CD8-positive, alpha-beta memory T cell (primary cell): ENCODE results near the gene HOXA7. TPM values are rescaled to one million over a fixed set of nuclear protein-coding genes. Genes with fewer than 3 reads are reported as not detected.

Source experiments
- CTCF ChIA-PET: fragments of 350-600 bp; sonication (Branson Sonifier 250); formaldehyde crosslinking; loops from one replicate; lab custom pipeline; 2021; ENCODE audit warnings: antibody characterized with exemption; lab: Charles Lee
- POLR2A ChIA-PET: fragments of 350-600 bp; sonication (Branson Sonifier 250); formaldehyde crosslinking; loops from one replicate; lab custom pipeline; 2021; ENCODE audit warnings: antibody characterized with exemption; lab: Charles Lee
- DNase-seq, 5 donors: peaks; one replicate each; pipeline versions ENCODE4 v3.0.0 to v3.0.0-alpha.2; 2020 to 2022; ENCODE audit warnings: mixed read lengths in 1 of 5
- H3K27ac ChIP-seq: one replicate; pipeline ENCODE4 v1.7.0; 2013; ENCODE audit warnings: low read depth, mild to moderate bottlenecking, low read length, moderate library complexity
- H3K27me3 ChIP-seq: 2 replicates; pipeline ENCODE4 v1.7.0; 2013; ENCODE audit warnings: low read length, mild to moderate bottlenecking; ENCODE audit not compliant: insufficient read depth, poor library complexity, severe bottlenecking
- H3K36me3 ChIP-seq: 2 replicates; pipeline ENCODE4 v1.7.0; 2013; ENCODE audit warnings: mild to moderate bottlenecking, low read length, moderate library complexity; ENCODE audit not compliant: insufficient read depth
- H3K4me1 ChIP-seq: 2 replicates; pipeline ENCODE4 v1.7.0; 2013; ENCODE audit warnings: mild to moderate bottlenecking, low read length, moderate library complexity; ENCODE audit not compliant: insufficient read depth
- H3K4me3 ChIP-seq: 2 replicates; pipeline ENCODE4 v1.7.0; 2013; ENCODE audit warnings: mild to moderate bottlenecking, low read length
- H3K9me3 ChIP-seq: 2 replicates; pipeline ENCODE4 v1.7.0; 2013; ENCODE audit warnings: mild to moderate bottlenecking, low read length
- H3K27ac Mint-ChIP-seq, 8 donors: one replicate each; pipeline ENCODE4 v1.8.0; 2020 to 2021; ENCODE audit warnings: mixed read lengths in 8 of 8, mild to moderate bottlenecking in 6 of 8, inconsistent platforms in 3 of 8, moderate library complexity in 3 of 8
- H3K27me3 Mint-ChIP-seq, 2 donors: one replicate each; pipeline ENCODE4 v1.8.0; 2020 to 2021; ENCODE audit warnings: mixed read lengths in 2 of 2, mild to moderate bottlenecking in 1 of 2, moderate library complexity in 1 of 2
- H3K36me3 Mint-ChIP-seq, 3 donors: one replicate each; pipeline ENCODE4 v1.8.0; 2020 to 2021; ENCODE audit warnings: mixed read lengths in 3 of 3, inconsistent platforms in 1 of 3, mild to moderate bottlenecking in 1 of 3
- H3K4me1 Mint-ChIP-seq, 3 donors: one replicate each; pipeline ENCODE4 v1.8.0; 2020 to 2021; ENCODE audit warnings: mixed read lengths in 3 of 3, inconsistent platforms in 1 of 3, mild to moderate bottlenecking in 1 of 3
- H3K4me3 Mint-ChIP-seq, 7 donors: one replicate each; pipeline ENCODE4 v1.8.0; 2020 to 2021; ENCODE audit warnings: mixed read lengths in 7 of 7, mild to moderate bottlenecking in 6 of 7, moderate library complexity in 4 of 7, inconsistent platforms in 2 of 7
- H3K9me3 Mint-ChIP-seq, 5 donors: one replicate each; pipeline ENCODE4 v1.8.0; 2020 to 2022; ENCODE audit warnings: mixed read lengths in 5 of 5, mild to moderate bottlenecking in 3 of 5, moderate library complexity in 2 of 5, inconsistent platforms in 1 of 5
- polyA plus RNA-seq: library from polyadenylated mRNA; unstranded; fragments of 300-500 nt; fragmentation: Illumina TruSeq; gene quantifications from one replicate; pipeline ENCODE4 v1.2.3, GENCODE V29; 2021
- total RNA-seq, 2 experiments: library from RNA; stranded (reverse); gene quantifications; one replicate each; pipeline ENCODE4 v1.2.3, GENCODE V29; 2021

The HOXA7 gene
- total and polyA plus RNA-seq, 3 experiments from 2014 or later: not detected

GRCh38 chr7:27202018-27202861 lies 45.8 kb upstream of the HOXA7 start:
- Mint-ChIP-seq H3K4me1 (peaks cover 43 to 57% (median 53%) of the 10 kb centered on the region in 3 donors), H3K27me3 (peaks cover 84 to 90% of the 10 kb centered on the region in 2 donors), H3K9me3 (peaks cover 0 to 14% (median 0%) of the 10 kb centered on the region in 5 donors), H3K4me3 (peak overlapping the region in 5 of 7 donors; percentile 15 to 81 (median 75)), H3K36me3 (no peaks in the 10 kb centered on the region), H3K27ac (peak overlapping the region in 2 of 8 donors; percentile 46 to 66)
- DNase-seq: no peak
- Histone ChIP-seq H3K36me3 (no peaks in the 10 kb centered on the region), H3K27ac (no peak overlapping the region), H3K27me3 (peaks cover 87% of the 10 kb centered on the region), H3K9me3 (no peaks in the 10 kb centered on the region), H3K4me1 (peaks cover 30% of the 10 kb centered on the region), H3K4me3 (no peak overlapping the region)
- ChIA-PET POLR2A (no interaction called here), CTCF (interaction anchor here (1.0 to 1.3 kb wide), 2 partner anchors 41 to 572 kb away, joined by 3 read pairs; no protein-coding TSS in a partner anchor)

DNA sequence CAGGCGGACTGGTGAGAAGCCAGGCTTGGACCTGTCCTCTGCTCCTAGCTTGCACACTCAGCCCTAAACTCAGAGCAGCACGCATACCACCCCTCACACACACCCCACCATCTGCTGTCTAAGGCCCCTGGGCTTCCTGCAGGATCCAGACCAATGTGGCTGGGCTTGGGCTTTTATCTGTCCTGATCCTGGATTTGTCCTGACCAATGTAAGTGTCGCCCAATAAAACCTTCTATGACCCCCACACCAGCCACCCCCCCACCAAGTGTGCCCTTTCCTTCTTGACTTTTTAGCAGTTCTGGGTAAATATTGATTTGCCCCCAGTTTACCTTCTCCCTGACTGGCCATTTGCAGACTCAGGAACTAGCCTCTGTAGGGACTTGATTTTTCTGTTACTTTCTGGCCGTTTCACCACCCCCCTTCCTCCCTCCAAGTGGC lies 45.1 kb upstream of the HOXA7 start:
- peaks cover 0 to 13% (median 0%) of the 10 kb centered on the region in 5 donors for H3K9me3 Mint-ChIP-seq
- H3K4me1 Mint-ChIP-seq: peaks cover 43 to 57% (median 53%) of the 10 kb centered on the region in 3 donors
- CTCF ChIA-PET: interaction anchor here (1.0 to 1.7 kb wide), 3 partner anchors 11 to 573 kb away, joined by 3 to 4 read pairs (median 3); no protein-coding TSS in a partner anchor

GRCh38 chr7:27200761-27201579 lies 44.5 kb upstream of the HOXA7 start:
- Histone ChIP-seq H3K36me3 (no peaks in the 10 kb centered on the region), H3K27me3 (peaks cover 86% of the 10 kb centered on the region), H3K4me1 (peaks cover 30% of the 10 kb centered on the region), H3K9me3 (no peaks in the 10 kb centered on the region), H3K27ac (no peak overlapping the region), H3K4me3 (no peak overlapping the region)
- Mint-ChIP-seq H3K4me3 (peak overlapping the region; percentile 63 to 81 (median 77)), H3K27ac (peak overlapping the region in 2 of 8 donors; percentile 44 to 46), H3K27me3 (peaks cover 83 to 90% of the 10 kb centered on the region in 2 donors), H3K4me1 (peaks cover 42 to 57% (median 49%) of the 10 kb centered on the region in 3 donors), H3K36me3 (no peaks in the 10 kb centered on the region), H3K9me3 (peaks cover 0 to 10% (median 0%) of the 10 kb centered on the region in 5 donors)
- no peak for DNase-seq
- CTCF ChIA-PET: interaction anchor here (1.7 kb wide), 1 partner anchor 10 kb away, joined by 4 read pairs; no protein-coding TSS in a partner anchor
- POLR2A ChIA-PET: no interaction called here

More for the DNA sequence above, 45.1 kb upstream of the HOXA7 start:
- POLR2A ChIA-PET: no interaction called here
- peaks cover 85 to 90% of the 10 kb centered on the region in 2 donors for H3K27me3 Mint-ChIP-seq
- H3K4me3 Mint-ChIP-seq: peak overlapping the region; percentile 22 to 81 (median 63)
- no peak for DNase-seq
- Histone ChIP-seq H3K4me3 (no peak overlapping the region), H3K27me3 (peaks cover 88% of the 10 kb centered on the region), H3K9me3 (no peaks in the 10 kb centered on the region), H3K27ac (no peak overlapping the region), H3K36me3 (no peaks in the 10 kb centered on the region), H3K4me1 (peaks cover 30% of the 10 kb centered on the region)
- no peaks in the 10 kb centered on the region for H3K36me3 Mint-ChIP-seq
- H3K27ac Mint-ChIP-seq: peak overlapping the region in 2 of 8 donors; percentile 37 to 46

GRCh38 chr7:27199849-27200760 lies 43.6 kb upstream of the HOXA7 start, which contains the start of gene HOXA13:
Gene HOXA13, minus strand, starts transcription at chr7:27200091. Its CDS starts 14 bp downstream, at chr7:27200077.
- H3K9me3 Mint-ChIP-seq: peaks cover 0 to 10% (median 0%) of the 10 kb centered on the region in 5 donors
- Histone ChIP-seq H3K27ac (no peak within 1 kb of the TSS), H3K9me3 (no peaks in the 10 kb centered on the region), H3K36me3 (no peaks in the 10 kb centered on the region), H3K27me3 (peaks cover 83% of the 10 kb centered on the region), H3K4me3 (no peak within 1 kb of the TSS), H3K4me1 (peaks cover 25% of the 10 kb centered on the region)
- H3K4me1 Mint-ChIP-seq: peaks cover 37 to 49% (median 42%) of the 10 kb centered on the region in 3 donors
- no peaks in the 10 kb centered on the region for H3K36me3 Mint-ChIP-seq
- POLR2A ChIA-PET: interaction anchor here (0.6 kb wide), 1 partner anchor 46 kb away, joined by 3 read pairs; no protein-coding TSS in a partner anchor
- DNase-seq: peak in 1 of 5 donors; percentile 28
- CTCF ChIA-PET: interaction anchor here (0.9 to 1.7 kb wide), 3 partner anchors 9 to 13 kb away, joined by 3 to 4 read pairs (median 3); no protein-coding TSS in a partner anchor
- H3K27me3 Mint-ChIP-seq: peaks cover 82 to 91% of the 10 kb centered on the region in 2 donors
- H3K27ac Mint-ChIP-seq: peak within 1 kb of the TSS in 3 of 8 donors; percentile 46 to 71 (median 67)
- H3K4me3 Mint-ChIP-seq: peak within 1 kb of the TSS; percentile 63 to 91 (median 81)

DNA sequence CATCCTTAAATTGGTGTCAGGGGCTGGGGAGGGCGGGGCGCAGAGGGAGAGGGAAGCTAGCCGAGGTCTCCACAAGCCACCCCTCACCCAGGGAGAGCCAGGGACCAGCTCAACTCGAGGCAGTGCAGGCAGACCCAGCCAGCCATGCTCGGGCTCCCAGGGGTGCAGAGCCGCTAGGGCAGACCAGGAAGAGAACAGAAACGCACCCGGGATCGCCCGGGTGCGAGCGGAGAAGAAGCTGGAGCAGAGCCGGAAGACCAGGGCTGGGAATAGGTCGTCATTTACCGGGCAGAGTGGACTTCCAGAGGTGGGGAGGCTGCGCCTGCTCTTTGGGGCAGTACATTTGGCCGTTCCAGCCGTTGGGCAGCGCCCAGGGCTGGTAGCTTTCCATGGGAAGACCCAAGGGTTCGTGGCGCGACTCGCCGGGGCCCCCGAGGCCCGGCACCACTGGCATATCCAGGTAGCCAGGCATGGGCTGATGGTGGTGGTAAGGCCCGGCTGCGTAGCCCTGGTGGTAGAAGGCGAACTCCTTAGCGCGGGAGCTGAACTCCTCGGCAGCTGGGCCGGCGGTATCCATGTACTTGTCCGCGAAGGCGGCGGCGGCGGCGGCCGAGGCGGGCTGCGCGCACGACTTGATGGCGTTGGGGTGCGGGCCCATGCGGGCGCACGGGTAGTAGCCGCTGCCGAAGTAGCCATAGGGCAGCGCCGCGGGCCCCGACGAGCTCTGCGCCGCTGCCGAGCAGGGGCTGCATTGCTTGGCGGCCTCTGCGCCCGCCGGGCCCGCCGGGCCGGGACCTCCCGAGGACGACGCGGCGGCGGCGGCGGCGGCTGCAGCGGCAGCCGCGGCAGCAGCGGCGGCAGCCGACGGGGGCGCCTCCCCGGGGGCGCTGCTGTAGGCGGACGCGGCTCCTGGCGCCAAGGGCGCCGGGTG lies 42.7 kb upstream of the HOXA7 start:
- H3K27me3 ChIP-seq: peaks cover 83% of the 10 kb centered on the region
- ChIA-PET CTCF (interaction anchor here (0.9 to 1.5 kb wide), 5 partner anchors 8 to 822 kb away, joined by 3 to 6 read pairs (median 3); partner anchors contain the start of gene HOXA10), POLR2A (interaction anchor here (0.7 kb wide), 1 partner anchor 647 kb away, joined by 3 read pairs; no protein-coding TSS in a partner anchor)
- H3K4me1 Mint-ChIP-seq: peaks cover 33 to 42% (median 40%) of the 10 kb centered on the region in 3 donors
- H3K36me3 ChIP-seq: no peaks in the 10 kb centered on the region
- H3K4me1 ChIP-seq: peaks cover 25% of the 10 kb centered on the region
- peak overlapping the region in 3 of 8 donors; percentile 40 to 71 (median 67) for H3K27ac Mint-ChIP-seq
- peaks cover 82 to 92% of the 10 kb centered on the region in 2 donors for H3K27me3 Mint-ChIP-seq
- H3K27ac ChIP-seq: no peak overlapping the region
- no peaks in the 10 kb centered on the region for H3K36me3 Mint-ChIP-seq
- H3K4me3 ChIP-seq: no peak overlapping the region
- H3K9me3 Mint-ChIP-seq: peaks cover 0 to 10% (median 0%) of the 10 kb centered on the region in 5 donors
- no peak for DNase-seq
- H3K4me3 Mint-ChIP-seq: peak overlapping the region in 6 of 7 donors; percentile 56 to 82 (median 66)
- no peaks in the 10 kb centered on the region for H3K9me3 ChIP-seq

- CTCF ChIA-PET: interaction anchor here (1.1 to 1.5 kb wide), 3 partner anchors 13 to 822 kb away, joined by 3 to 6 read pairs (median 4); partner anchors contain the start of gene HOXA10
- H3K27ac Mint-ChIP-seq: peak overlapping the region in 4 of 8 donors; percentile 13 to 65 (median 42)
- peaks cover 33 to 46% (median 42%) of the 10 kb centered on the region in 3 donors for H3K4me1 Mint-ChIP-seq
- Histone ChIP-seq H3K27ac (no peak overlapping the region), H3K9me3 (no peaks in the 10 kb centered on the region), H3K27me3 (peaks cover 83% of the 10 kb centered on the region), H3K4me1 (peaks cover 27% of the 10 kb centered on the region), H3K36me3 (no peaks in the 10 kb centered on the region), H3K4me3 (no peak overlapping the region)
- H3K4me3 Mint-ChIP-seq: peak overlapping the region in 5 of 7 donors; percentile 20 to 66 (median 39)
- H3K27me3 Mint-ChIP-seq: peaks cover 84 to 93% of the 10 kb centered on the region in 2 donors
- no peaks in the 10 kb centered on the region for H3K36me3 Mint-ChIP-seq
- POLR2A ChIA-PET: no interaction called here
- H3K9me3 Mint-ChIP-seq: peaks cover 0 to 7% (median 0%) of the 10 kb centered on the region in 5 donors
- DNase-seq: no peak
Measured at GRCh38 chr7:27198138-27198841, 41.8 kb upstream of the HOXA7 start.
